Esophagus muscularis mucosa (tissue), 4 donors: ENCODE results near the gene EVA1C.

Experiments
- EP300 ChIP-seq: sonication (generic); formaldehyde crosslinking; IDR thresholded peaks from one replicate; pipeline ENCODE4 v1.6.1; 2017; ENCODE audit warnings: antibody characterized with exemption
- POLR2A ChIP-seq: fragments of 450-650 bp; IDR thresholded peaks from one replicate; pipeline ENCODE4 v1.6.1; 2017; ENCODE audit warnings: antibody characterized with exemption, moderate library complexity, mild to moderate bottlenecking, low read depth
- TF ChIP-seq, protein P1 (sequence below), 3 experiments: fragments of 200-600 bp in 2 of 3; fragments of 450-650 bp in 1 of 3; sonication (generic) in 2 of 3; IDR thresholded peaks; one replicate each; pipeline ENCODE4 v1.5.1; 2017 to 2019; ENCODE audit warnings: antibody characterized with exemption in 3 of 3, mild to moderate bottlenecking in 2 of 3, moderate library complexity in 1 of 3

DNA sequence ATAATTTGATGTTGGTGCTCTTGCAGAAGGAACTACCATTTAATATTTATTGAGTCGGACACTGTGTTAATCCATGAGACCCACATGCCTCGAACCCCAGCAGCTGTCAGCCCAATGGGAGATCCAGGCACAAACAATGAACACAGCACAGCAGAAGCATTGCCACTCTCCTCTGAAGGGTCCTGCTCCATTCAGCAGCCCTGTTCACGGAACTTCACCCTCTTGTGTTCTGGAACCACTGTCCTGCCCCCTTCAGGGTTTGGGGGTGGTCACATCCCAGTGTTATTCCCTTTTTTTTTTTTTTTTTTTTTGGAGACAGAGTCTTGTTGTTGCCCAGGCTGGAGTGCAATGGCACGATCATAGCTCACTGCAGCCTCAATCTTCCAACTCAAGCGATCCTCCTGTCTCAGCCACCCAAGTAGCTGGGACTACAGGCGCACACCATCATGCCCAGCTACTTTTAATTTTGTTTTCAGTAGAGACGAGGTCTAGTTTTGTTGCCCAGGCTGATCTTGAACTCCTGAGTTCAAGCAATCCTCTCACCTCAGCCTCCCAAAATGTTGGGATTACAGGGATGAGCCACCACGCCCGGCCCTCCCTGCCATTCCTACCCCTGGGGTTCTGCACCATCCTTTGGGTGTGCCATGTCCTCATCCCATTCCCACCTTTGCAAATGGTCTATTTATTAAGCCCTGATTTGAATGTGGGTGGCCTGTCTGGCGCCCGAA lies 70.2 kb downstream of the EVA1C start:
- TF ChIP-seq, protein P1, sequence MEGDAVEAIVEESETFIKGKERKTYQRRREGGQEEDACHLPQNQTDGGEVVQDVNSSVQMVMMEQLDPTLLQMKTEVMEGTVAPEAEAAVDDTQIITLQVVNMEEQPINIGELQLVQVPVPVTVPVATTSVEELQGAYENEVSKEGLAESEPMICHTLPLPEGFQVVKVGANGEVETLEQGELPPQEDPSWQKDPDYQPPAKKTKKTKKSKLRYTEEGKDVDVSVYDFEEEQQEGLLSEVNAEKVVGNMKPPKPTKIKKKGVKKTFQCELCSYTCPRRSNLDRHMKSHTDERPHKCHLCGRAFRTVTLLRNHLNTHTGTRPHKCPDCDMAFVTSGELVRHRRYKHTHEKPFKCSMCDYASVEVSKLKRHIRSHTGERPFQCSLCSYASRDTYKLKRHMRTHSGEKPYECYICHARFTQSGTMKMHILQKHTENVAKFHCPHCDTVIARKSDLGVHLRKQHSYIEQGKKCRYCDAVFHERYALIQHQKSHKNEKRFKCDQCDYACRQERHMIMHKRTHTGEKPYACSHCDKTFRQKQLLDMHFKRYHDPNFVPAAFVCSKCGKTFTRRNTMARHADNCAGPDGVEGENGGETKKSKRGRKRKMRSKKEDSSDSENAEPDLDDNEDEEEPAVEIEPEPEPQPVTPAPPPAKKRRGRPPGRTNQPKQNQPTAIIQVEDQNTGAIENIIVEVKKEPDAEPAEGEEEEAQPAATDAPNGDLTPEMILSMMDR (IDR thresholded peaks at IDR 0.05), result no peak
- TF ChIP-seq POLR2A (no peak), EP300 (no peak)
